Stimulated activated CD8-positive, alpha-beta memory T cell treated with anti-CD3 and anti-CD28 coated beads, Interleukin-12 subunit alpha, Interleukin-12 subunit beta, amount 100 ng/mL, for 24 hours (primary cell): ENCODE results near the gene DAB1.

Source experiments
- DNase-seq: peaks from one replicate; pipeline ENCODE4 v3.0.0-alpha.2; 2020; ENCODE audit errors: extremely low read depth

The DAB1 gene

GRCh38 chr1:57163789-57164188 is 260.1 kb downstream of the DAB1 start:
- no peak for DNase-seq

GRCh38 chr1:57163325-57163724 is 260.5 kb downstream of the DAB1 start:
- DNase-seq = no peak

GRCh38 chr1:57162607-57163261 is 261.1 kb downstream of the DAB1 start:
- no peak for DNase-seq

- DNase-seq = no peak
Observed at GRCh38 chr1:57160594-57160993, 263.3 kb downstream of the DAB1 start.

- no peak for DNase-seq
Observed at GRCh38 chr1:57158604-57158998, 265.3 kb downstream of the DAB1 start.

- no peak for DNase-seq
Observed at GRCh38 chr1:57157818-57158603, 265.8 kb downstream of the DAB1 start.

GRCh38 chr1:57156907-57157306 is 267.0 kb downstream of the DAB1 start:
- no peak for DNase-seq

- DNase-seq = no peak
Observed at GRCh38 chr1:57146100-57146499, 277.8 kb downstream of the DAB1 start.

GRCh38 chr1:57142999-57143398 is 280.9 kb downstream of the DAB1 start:
- DNase-seq = no peak

- DNase-seq = no peak
Observed at GRCh38 chr1:57142169-57142568, 281.7 kb downstream of the DAB1 start.

GRCh38 chr1:57138432-57139078 is 285.3 kb downstream of the DAB1 start:
- no peak for DNase-seq

GRCh38 chr1:57137980-57138379 is 285.9 kb downstream of the DAB1 start:
- DNase-seq = no peak

GRCh38 chr1:57134803-57135202 is 289.1 kb downstream of the DAB1 start:
- no peak for DNase-seq

- no peak for DNase-seq
Observed at GRCh38 chr1:57133686-57134085, 290.2 kb downstream of the DAB1 start.

GRCh38 chr1:57132993-57133622 is 290.8 kb downstream of the DAB1 start:
- no peak for DNase-seq

- no peak for DNase-seq
Observed at GRCh38 chr1:57131701-57132394, 292.0 kb downstream of the DAB1 start.

- no peak for DNase-seq
Observed at GRCh38 chr1:57131257-57131656, 292.6 kb downstream of the DAB1 start.

GRCh38 chr1:57129865-57130264 is 294.0 kb downstream of the DAB1 start:
- DNase-seq = no peak

GRCh38 chr1:57127976-57128375 is 295.9 kb downstream of the DAB1 start:
- no peak for DNase-seq

- DNase-seq = no peak
Observed at GRCh38 chr1:57124768-57125446, 299.0 kb downstream of the DAB1 start.

GRCh38 chr1:57124170-57124569 is 299.7 kb downstream of the DAB1 start:
- DNase-seq = no peak
